GM19467 (cell line): ENCODE results near the gene ATPAF1.

ENCODE experiments used
- ATAC-seq: cut with Tn5 transposase; IDR thresholded peaks from one replicate; pipeline ENCODE4 v1.9.1; 2021; ENCODE audit warnings: mild to moderate bottlenecking, moderate library complexity; ENCODE audit not compliant: unreplicated experiment

Gene ATPAF1

DNA sequence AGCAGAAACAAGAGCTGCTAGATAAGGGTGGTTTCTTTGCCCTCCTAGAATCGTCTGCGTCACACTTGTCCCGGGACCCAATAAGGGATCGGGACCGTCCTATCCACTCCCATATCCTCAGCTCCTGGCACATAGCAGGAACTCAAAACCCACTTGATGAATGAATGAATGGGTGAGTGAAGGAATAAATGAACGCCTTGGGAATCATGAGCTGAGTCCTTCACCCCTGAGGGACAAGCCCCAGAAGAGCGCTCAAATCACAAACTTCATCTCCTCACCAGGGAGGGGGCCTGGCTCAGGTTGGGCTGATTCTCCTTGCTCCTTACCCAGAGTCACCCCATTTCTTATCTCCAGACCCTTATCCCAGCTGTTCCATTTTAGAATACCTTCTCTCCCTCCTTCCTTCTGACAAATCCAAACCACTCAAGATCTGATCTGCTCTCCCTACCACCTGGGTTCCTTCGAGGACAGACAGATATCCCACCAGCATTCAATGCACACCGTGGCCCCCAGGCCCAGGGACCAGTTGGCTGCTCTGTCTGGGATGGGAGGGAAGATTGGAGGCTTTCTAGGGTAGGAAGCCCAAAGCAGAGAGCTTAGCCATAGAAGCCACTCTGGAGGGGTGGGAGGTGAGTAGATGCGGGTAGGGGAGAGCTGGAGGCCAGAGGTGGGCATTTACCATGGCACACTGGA lies 50.9 kb downstream of the ATPAF1 start:
- no peak for ATAC-seq

GRCh38 chr1:46616277-46617107 lies 51.7 kb downstream of the ATPAF1 start, which contains the start of gene MOB3C:
Gene MOB3C, minus strand, starts transcription at chr1:46616811. Its CDS starts 3,490 bp downstream, at chr1:46613321.
- peak; percentile 65 for ATAC-seq

DNA sequence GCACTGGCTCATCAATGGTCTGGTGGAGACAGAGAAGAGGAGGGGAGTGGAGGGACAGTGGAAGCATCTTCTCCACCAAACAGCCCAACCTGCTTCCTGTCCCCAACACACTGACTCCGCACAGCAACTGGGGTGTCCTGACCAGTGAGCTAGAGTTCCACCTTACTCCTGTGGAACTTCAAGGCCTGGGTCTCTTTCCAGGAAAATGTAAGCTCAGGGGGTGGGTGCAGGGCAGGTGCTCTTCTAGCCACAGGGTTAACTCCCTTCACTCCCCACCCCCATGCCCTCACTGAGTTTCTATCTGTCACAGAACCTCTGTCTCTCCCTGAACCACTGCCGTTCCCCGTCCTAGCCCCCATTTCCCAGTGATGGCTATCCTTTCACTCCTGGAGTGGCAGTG lies 52.4 kb downstream of the ATPAF1 start:
- no peak for ATAC-seq

- no peak for ATAC-seq
These were observed 53.1 kb downstream of the ATPAF1 start for GRCh38 chr1:46615088-46615487.

DNA sequence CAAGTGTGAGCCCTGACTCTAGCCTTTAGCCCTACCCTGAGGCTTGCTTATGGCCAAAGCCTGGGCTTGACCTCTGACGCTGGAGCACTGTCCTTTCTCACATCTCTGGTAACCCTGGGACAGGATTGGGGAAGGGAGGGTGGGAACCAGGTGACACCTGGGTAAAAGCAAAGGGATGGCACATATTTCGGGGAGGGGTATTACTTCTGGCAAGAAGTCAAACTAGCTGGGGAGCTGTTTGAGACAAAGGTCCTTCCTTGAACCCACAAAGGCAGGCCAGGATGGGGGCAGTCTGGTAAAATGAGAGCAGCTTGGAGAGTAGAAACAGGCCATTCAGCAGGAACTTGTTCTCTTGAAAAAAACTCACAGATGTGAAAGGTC lies 53.6 kb downstream of the ATPAF1 start:
- ATAC-seq = no peak

DNA sequence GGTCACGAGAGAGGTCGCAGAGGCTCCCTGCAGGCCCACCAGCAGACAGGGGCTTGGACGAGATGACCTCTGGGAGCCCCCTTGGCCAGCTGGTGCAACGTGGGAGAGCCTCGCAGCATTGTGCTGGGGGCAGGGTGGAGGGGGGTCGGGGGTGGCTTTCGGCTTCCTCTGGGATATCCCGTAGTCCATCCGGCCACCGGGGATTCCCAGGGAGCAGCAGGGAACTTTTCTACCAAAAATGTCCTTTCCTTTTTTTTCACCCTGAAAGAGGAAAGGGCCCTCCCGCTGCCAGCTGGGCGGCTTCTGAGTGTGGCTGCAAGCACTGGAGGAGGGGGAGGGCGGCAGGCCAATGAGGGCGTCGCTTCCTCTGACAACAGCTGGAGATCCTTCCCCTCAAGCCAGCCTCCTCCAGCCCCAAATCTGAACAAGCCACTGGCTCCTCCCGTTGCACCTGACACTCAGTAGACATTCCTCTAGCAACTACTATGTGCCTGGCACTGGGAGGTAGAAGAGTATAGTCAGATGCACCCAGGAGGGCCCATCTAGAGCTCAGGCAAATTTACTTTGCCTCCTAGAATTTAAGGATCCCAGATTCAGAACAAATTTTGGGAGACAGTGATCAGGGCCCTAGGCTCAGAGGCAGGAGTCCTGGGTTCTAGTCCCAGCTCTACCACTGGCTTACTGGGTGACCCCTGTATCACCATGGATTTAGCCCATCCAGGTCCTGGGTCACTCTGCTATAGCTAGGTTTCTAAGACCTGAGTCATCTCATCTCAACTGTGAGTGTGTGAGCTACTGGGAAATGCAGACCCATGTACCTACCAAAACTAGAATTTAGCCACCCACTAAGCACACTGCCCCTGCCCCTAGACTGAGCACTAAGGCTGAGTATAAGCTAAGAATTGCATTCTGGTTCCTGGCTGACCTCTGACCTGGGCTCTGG lies 54.2 kb downstream of the ATPAF1 start:
- peak; percentile 54 for ATAC-seq

GRCh38 chr1:46612937-46613660 lies 55.1 kb downstream of the ATPAF1 start:
- no peak for ATAC-seq

DNA sequence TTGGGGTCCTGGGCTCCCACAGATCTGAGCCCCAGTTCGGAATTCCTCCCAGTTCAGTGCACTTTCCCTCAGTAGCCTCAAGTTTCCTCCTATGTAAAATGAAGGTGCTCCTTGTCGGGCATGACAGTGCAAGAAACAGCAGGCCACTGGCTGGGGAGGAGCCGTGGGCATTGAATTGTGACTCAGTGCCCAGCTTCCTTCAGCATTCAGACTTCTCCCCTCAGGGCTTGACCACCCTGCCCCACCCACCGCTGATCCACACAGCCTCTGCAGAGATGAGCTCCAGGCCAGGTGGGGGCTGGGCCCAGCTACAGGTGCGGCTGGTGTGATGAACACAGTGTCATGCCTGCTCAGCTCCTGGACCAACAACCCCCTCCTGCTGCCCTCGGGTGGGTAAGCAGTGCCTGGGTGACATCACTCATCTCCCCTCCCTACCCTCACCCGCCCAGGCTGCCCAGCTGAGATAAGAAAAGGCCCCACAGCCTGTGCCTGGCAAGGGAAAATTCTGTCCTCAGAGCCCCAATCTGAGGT lies 56.4 kb downstream of the ATPAF1 start:
- ATAC-seq = no peak

- no peak for ATAC-seq
These were observed 60.6 kb downstream of the ATPAF1 start for GRCh38 chr1:46607345-46608130.

GRCh38 chr1:46606255-46606965 lies 61.8 kb downstream of the ATPAF1 start:
- ATAC-seq = no peak

DNA sequence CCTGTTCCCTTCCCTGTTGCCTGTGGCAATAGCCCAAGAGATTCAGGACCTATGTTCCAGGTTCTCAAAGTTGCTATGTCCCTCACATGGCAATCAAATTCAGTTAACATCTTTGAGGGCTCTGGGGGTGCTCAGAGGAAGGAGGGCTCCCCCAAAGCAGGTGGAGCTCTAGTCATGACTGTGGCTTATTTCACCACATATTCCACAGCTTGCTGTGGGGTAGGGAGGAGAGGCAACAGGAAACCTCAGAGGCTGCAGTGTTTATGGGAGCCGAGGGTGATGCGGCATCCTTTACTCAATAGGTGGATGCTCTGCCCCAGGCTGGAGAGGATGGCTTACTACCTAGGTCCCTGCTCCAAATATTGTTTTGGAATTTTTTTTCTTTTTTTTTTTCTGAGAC lies 62.9 kb downstream of the ATPAF1 start:
- ATAC-seq = no peak

DNA sequence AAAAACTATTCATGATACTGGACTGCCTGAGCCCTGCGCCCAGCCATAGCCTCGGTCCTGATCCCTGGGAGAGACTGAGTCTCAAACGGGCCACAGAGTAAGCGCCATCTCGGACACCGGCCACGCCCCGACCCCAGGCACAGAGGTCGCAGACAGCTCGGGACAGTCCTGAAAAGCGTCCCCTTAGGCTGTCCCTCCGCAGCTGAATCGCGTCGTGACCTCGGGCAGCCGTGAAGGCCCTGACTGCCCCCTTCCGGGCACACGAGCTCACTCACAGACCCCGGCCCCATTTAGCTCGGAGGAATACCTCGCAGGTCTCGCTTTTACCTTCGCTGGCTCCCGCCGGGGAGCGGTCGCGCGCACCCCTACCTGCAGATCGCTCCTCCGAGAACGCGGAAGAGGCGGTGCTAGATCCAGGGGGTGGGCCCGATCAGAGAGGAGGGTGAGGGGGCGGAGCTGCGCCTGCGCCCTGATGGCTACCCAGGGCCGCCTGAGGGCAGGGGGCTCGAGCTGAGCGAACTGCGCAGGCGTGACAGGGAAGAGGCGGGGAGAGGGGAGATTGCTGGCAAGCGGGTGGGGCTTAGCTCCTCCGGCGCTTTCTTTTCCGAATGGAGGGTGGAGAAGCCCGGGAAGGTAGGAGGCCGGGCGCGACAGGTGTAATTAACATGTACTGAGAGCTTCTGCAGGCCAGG lies 64.2 kb downstream of the ATPAF1 start, which contains the start of gene MKNK1:
MKNK1 (minus strand) TSS at position 411 of the 692 bp plus-strand sequence. CDS start 20,941 bp downstream, outside the sequence.
- peak; percentile 95 for ATAC-seq

DNA sequence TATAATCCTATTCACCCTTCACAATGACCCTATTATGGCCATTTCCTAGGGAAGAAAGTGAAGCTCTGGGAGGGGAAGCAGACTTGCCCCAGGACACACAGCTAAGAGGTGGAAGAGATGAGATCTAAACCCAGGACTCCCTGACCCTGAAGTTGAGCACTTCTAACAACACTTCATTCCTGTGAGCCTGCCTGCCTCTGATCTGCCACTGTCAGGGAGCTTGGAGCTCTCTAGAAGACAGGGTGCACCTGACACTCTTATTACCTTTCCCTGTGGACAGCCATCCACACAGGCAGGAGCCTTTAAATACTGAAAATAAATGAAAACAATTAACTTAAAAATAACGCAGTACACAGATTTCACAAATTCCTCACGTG lies 64.7 kb downstream of the ATPAF1 start:
- ATAC-seq = no peak

DNA sequence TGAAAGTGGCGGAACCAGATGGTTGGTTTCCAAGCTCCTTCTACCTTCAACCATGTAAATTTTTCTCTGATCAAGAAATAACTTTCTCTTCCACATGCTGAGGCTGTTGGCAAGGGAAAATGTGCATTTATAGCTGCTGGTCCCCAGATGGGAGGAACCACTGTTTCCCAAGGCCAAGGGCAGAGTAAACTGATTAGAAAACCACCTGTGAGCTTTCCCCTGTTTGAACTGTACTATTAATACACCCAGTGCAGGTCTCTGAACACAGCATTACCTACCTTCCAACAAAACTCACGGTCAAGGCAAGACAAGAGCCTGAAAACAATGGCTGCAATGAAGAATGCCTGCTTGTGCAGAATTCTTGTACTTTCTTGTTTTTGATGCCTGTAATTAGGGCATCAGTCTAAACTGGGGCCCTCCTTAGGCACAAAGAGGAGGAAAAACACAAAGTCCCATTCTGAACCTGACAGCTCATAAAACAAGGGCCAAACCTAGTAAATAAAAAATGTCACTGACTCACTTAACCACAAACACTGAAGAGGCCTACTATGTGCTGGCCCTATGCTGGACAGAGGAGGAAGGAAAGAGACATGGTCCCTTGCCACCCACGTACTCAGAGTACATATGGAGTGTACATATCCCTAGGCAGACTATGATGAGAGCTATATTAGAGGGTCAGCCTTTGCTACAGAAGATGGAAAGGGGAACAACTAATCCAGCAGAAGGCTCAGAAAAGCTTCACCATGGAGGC lies 66.7 kb downstream of the ATPAF1 start:
- ATAC-seq = no peak

GRCh38 chr1:46599059-46599970 lies 68.8 kb downstream of the ATPAF1 start:
- no peak for ATAC-seq

- no peak for ATAC-seq
These were observed 71.3 kb downstream of the ATPAF1 start for GRCh38 chr1:46596846-46597245.
